ENCODE measurements around the gene HEATR5B. TPM values are rescaled to one million over a fixed set of nuclear protein-coding genes. Genes with fewer than 3 reads are reported as not detected.
A peak's percentile ranks its signal among the peaks of the same experiment; 100 is the strongest.

The HEATR5B gene
- total RNA-seq, 2 donors from 2014 or later = 21.5 to 22.7 TPM

GRCh38 chr2:37090019-37090477, 5.9 kb upstream of the HEATR5B start:
- Mint-ChIP-seq H3K4me1 (peaks cover 12% of the 10 kb centered on the region), H3K27ac (no peak overlapping the region), H3K9me3 (no peaks in the 10 kb centered on the region), H3K27me3 (ENCODE audit: insufficient read depth) (no peaks in the 10 kb centered on the region), H3K36me3 (ENCODE audit: low read depth) (peaks cover 32% of the 10 kb centered on the region), H3K4me3 (no peak overlapping the region)
- H3K27me3 ChIP-seq (ENCODE audit: control insufficient read depth, insufficient read depth, low read length, poor library complexity, severe bottlenecking) = no peaks in the 10 kb centered on the region
- H3K27ac ChIP-seq (ENCODE audit: low read depth, low read length) = no peak overlapping the region
- peaks cover 51% of the 10 kb centered on the region for H3K36me3 ChIP-seq (ENCODE audit: control insufficient read depth, insufficient read depth, low read length)
- TF ChIP-seq CTCF (conservative IDR thresholded peaks at IDR 0.05) = no peak
- 95 to 100% methylated on average over 2 to 4 of the region's 4 CpGs for WGBS, 2 experiments (ENCODE audit: insufficient coverage in 1 of 2, insufficient read length in 1 of 2)
- DNase-seq = no peak
- no peak overlapping the region for H3K4me3 ChIP-seq (ENCODE audit: low read length)
- H3K4me1 ChIP-seq (ENCODE audit: control insufficient read depth, insufficient read depth, low read length) = peaks cover 9% of the 10 kb centered on the region
- H3K9me3 ChIP-seq (ENCODE audit: control insufficient read depth, low read length) = no peaks in the 10 kb centered on the region
- H3K9ac ChIP-seq (ENCODE audit: extremely low read depth, low read length, poor library complexity, severe bottlenecking) = no peak overlapping the region

GRCh38 chr2:37085731-37086147, 1.6 kb upstream of the HEATR5B start:
- peak overlapping the region; percentile 59 for H3K27ac Mint-ChIP-seq
- no peak overlapping the region for H3K4me3 Mint-ChIP-seq
- peaks cover 27% of the 10 kb centered on the region for H3K4me1 Mint-ChIP-seq
- Histone ChIP-seq H3K36me3 (ENCODE audit: control insufficient read depth, insufficient read depth, low read length) (peaks cover 33% of the 10 kb centered on the region), H3K4me1 (ENCODE audit: control insufficient read depth, insufficient read depth, low read length) (peaks cover 9% of the 10 kb centered on the region), H3K9me3 (ENCODE audit: control insufficient read depth, low read length) (peaks cover 8% of the 10 kb centered on the region), H3K27me3 (ENCODE audit: control insufficient read depth, insufficient read depth, low read length, poor library complexity, severe bottlenecking) (no peaks in the 10 kb centered on the region), H3K27ac (ENCODE audit: low read depth, low read length) (no peak overlapping the region), H3K4me3 (ENCODE audit: low read length) (peak overlapping the region; percentile 93), H3K9ac (ENCODE audit: extremely low read depth, low read length, poor library complexity, severe bottlenecking) (peak overlapping the region; percentile 4)
- 51 to 89% methylated on average over 1 of the region's 1 CpG for WGBS, 2 experiments (ENCODE audit: insufficient coverage in 1 of 2, insufficient read length in 1 of 2)
- peak; percentile 56 for DNase-seq
- no peaks in the 10 kb centered on the region for H3K9me3 Mint-ChIP-seq
- TF ChIP-seq CTCF (conservative IDR thresholded peaks at IDR 0.05) = no peak
- no peaks in the 10 kb centered on the region for H3K27me3 Mint-ChIP-seq (ENCODE audit: insufficient read depth)
- H3K36me3 Mint-ChIP-seq (ENCODE audit: low read depth) = peaks cover 24% of the 10 kb centered on the region

- Mint-ChIP-seq H3K27me3 (ENCODE audit: insufficient read depth) (no peaks in the 10 kb centered on the region), H3K4me1 (peaks cover 34% of the 10 kb centered on the region), H3K4me3 (no peak overlapping the region), H3K36me3 (ENCODE audit: low read depth) (peaks cover 26% of the 10 kb centered on the region), H3K27ac (no peak overlapping the region), H3K9me3 (no peaks in the 10 kb centered on the region)
- WGBS, 2 experiments (ENCODE audit: insufficient coverage in 1 of 2, insufficient read length in 1 of 2) = 0 to 15% methylated on average over 5 to 10 of the region's 10 CpGs
- DNase-seq = no peak
- H3K27me3 ChIP-seq (ENCODE audit: control insufficient read depth, insufficient read depth, low read length, poor library complexity, severe bottlenecking) = no peaks in the 10 kb centered on the region
- TF ChIP-seq CTCF (conservative IDR thresholded peaks at IDR 0.05) = no peak
- H3K4me3 ChIP-seq (ENCODE audit: low read length) = peak overlapping the region; percentile 93
- peaks cover 9% of the 10 kb centered on the region for H3K4me1 ChIP-seq (ENCODE audit: control insufficient read depth, insufficient read depth, low read length)
- peaks cover 8% of the 10 kb centered on the region for H3K9me3 ChIP-seq (ENCODE audit: control insufficient read depth, low read length)
- H3K27ac ChIP-seq (ENCODE audit: low read depth, low read length) = no peak overlapping the region
- peak overlapping the region; percentile 52 for H3K9ac ChIP-seq (ENCODE audit: extremely low read depth, low read length, poor library complexity, severe bottlenecking)
- H3K36me3 ChIP-seq (ENCODE audit: control insufficient read depth, insufficient read depth, low read length) = peaks cover 34% of the 10 kb centered on the region
Observed at GRCh38 chr2:37084797-37085196, 625 bp upstream of the HEATR5B start.

All from endodermal cell (in vitro differentiated cells).